Naive B cell (primary cell): ENCODE measurements around the gene PRKD1. TPM values are rescaled to one million over a fixed set of nuclear protein-coding genes. Genes with fewer than 3 reads are reported as not detected.

Experiments
- ATAC-seq, 2 donors: fragments of 150-1000 bp; cut with Tn5 transposase; 2 replicates each; pipeline ENCODE4 v1.10.0; 2021; ENCODE audit warnings: low read depth in 2 of 2, mild to moderate bottlenecking in 2 of 2, moderate library complexity in 2 of 2
- DNase-seq: peaks from one replicate; pipeline ENCODE4 v3.0.0; 2022
- H3K27ac Mint-ChIP-seq, 6 donors: one replicate each; pipeline ENCODE4 v1.8.0; 2020 to 2022; ENCODE audit warnings: mild to moderate bottlenecking in 6 of 6, mixed read lengths in 6 of 6, moderate library complexity in 5 of 6, inconsistent platforms in 2 of 6
- H3K27me3 Mint-ChIP-seq, 3 donors: one replicate each; pipeline ENCODE4 v1.8.0; 2021 to 2022; ENCODE audit warnings: mixed read lengths in 3 of 3, mild to moderate bottlenecking in 1 of 3
- H3K36me3 Mint-ChIP-seq, 2 donors: one replicate each; pipeline ENCODE4 v1.8.0; 2020 to 2022; ENCODE audit warnings: mixed read lengths in 2 of 2, inconsistent platforms in 1 of 2, mild to moderate bottlenecking in 1 of 2
- H3K4me1 Mint-ChIP-seq, 3 donors: one replicate each; pipeline ENCODE4 v1.8.0; 2020 to 2022; ENCODE audit warnings: mixed read lengths in 3 of 3, inconsistent platforms in 1 of 3, mild to moderate bottlenecking in 1 of 3, moderate library complexity in 1 of 3
- H3K4me3 Mint-ChIP-seq, 8 donors: one replicate each; pipeline ENCODE4 v1.8.0; 2020 to 2022; ENCODE audit warnings: mild to moderate bottlenecking in 8 of 8, mixed read lengths in 8 of 8, moderate library complexity in 8 of 8, inconsistent platforms in 2 of 8
- H3K9me3 Mint-ChIP-seq, 7 donors: one replicate each; pipeline ENCODE4 v1.8.0; 2020 to 2022; ENCODE audit warnings: mixed read lengths in 7 of 7, mild to moderate bottlenecking in 5 of 7, inconsistent platforms in 2 of 7, moderate library complexity in 1 of 7
- polyA plus RNA-seq, 6 donors: library from polyadenylated mRNA; unstranded; fragments of 300-500 nt; fragmentation: Illumina TruSeq; gene quantifications; one replicate each; pipeline ENCODE4 v1.2.3, GENCODE V29; 2021; ENCODE audit warnings: low read depth in 6 of 6

Gene PRKD1
- polyA plus RNA-seq, 6 donors from 2014 or later = 0.29 to 0.95 (median 0.58) TPM; not detected in 2

GRCh38 chr14:29684926-29685325 lies 242.7 kb downstream of the PRKD1 start:
- no peaks in the 10 kb centered on the region for H3K27me3 Mint-ChIP-seq
- peaks cover 0 to 16% (median 7%) of the 10 kb centered on the region in 7 donors for H3K9me3 Mint-ChIP-seq
- ATAC-seq (no peak), DNase-seq (no peak)
- H3K4me3 Mint-ChIP-seq = no peak overlapping the region
- no peak overlapping the region for H3K27ac Mint-ChIP-seq
- H3K4me1 Mint-ChIP-seq = no peaks in the 10 kb centered on the region
- no peaks in the 10 kb centered on the region for H3K36me3 Mint-ChIP-seq

- no peaks in the 10 kb centered on the region for H3K36me3 Mint-ChIP-seq
- H3K4me1 Mint-ChIP-seq = no peaks in the 10 kb centered on the region
Measured at GRCh38 chr14:29682789-29683188, 244.9 kb downstream of the PRKD1 start.

GRCh38 chr14:29681316-29681715 lies 246.3 kb downstream of the PRKD1 start:
- H3K4me3 Mint-ChIP-seq = no peak overlapping the region
- no peak overlapping the region for H3K27ac Mint-ChIP-seq
- DNase-seq (no peak), ATAC-seq (no peak)
- H3K27me3 Mint-ChIP-seq = no peaks in the 10 kb centered on the region
- no peaks in the 10 kb centered on the region for H3K36me3 Mint-ChIP-seq
- H3K4me1 Mint-ChIP-seq = no peaks in the 10 kb centered on the region
- H3K9me3 Mint-ChIP-seq = peaks cover 0 to 9% (median 0%) of the 10 kb centered on the region in 7 donors

More at GRCh38 chr14:29682789-29683188, 244.9 kb downstream of the PRKD1 start:
- no peak overlapping the region for H3K27ac Mint-ChIP-seq
- H3K27me3 Mint-ChIP-seq = no peaks in the 10 kb centered on the region
- no peak for DNase-seq
- ATAC-seq = no peak
- H3K4me3 Mint-ChIP-seq = no peak overlapping the region
- H3K9me3 Mint-ChIP-seq = peaks cover 0 to 9% (median 0%) of the 10 kb centered on the region in 7 donors

GRCh38 chr14:29674566-29675285 lies 252.9 kb downstream of the PRKD1 start:
- ATAC-seq (no peak), DNase-seq (no peak)
- no peaks in the 10 kb centered on the region for H3K4me1 Mint-ChIP-seq
- no peaks in the 10 kb centered on the region for H3K36me3 Mint-ChIP-seq
- H3K27ac Mint-ChIP-seq = no peak overlapping the region
- H3K9me3 Mint-ChIP-seq = peaks cover 0 to 5% (median 0%) of the 10 kb centered on the region in 7 donors
- H3K27me3 Mint-ChIP-seq = no peaks in the 10 kb centered on the region
- H3K4me3 Mint-ChIP-seq = no peak overlapping the region

GRCh38 chr14:29672831-29673230 lies 254.8 kb downstream of the PRKD1 start:
- Mint-ChIP-seq H3K27ac (no peak overlapping the region), H3K27me3 (no peaks in the 10 kb centered on the region), H3K36me3 (no peaks in the 10 kb centered on the region), H3K4me1 (no peaks in the 10 kb centered on the region), H3K4me3 (no peak overlapping the region), H3K9me3 (peaks cover 0 to 5% (median 0%) of the 10 kb centered on the region in 7 donors)
- ATAC-seq (no peak), DNase-seq (no peak)

- Mint-ChIP-seq H3K36me3 (no peaks in the 10 kb centered on the region), H3K9me3 (peaks cover 0 to 5% (median 0%) of the 10 kb centered on the region in 7 donors), H3K4me3 (no peak overlapping the region), H3K27me3 (no peaks in the 10 kb centered on the region), H3K27ac (no peak overlapping the region), H3K4me1 (no peaks in the 10 kb centered on the region)
- DNase-seq (no peak), ATAC-seq (no peak)
Measured at GRCh38 chr14:29671034-29671433, 256.6 kb downstream of the PRKD1 start.

- H3K4me1 Mint-ChIP-seq = no peaks in the 10 kb centered on the region
Measured at GRCh38 chr14:29668201-29668600, 259.4 kb downstream of the PRKD1 start.

GRCh38 chr14:29664515-29664914 lies 263.1 kb downstream of the PRKD1 start:
- no peak overlapping the region for H3K4me3 Mint-ChIP-seq
- H3K27me3 Mint-ChIP-seq = no peaks in the 10 kb centered on the region
- no peak overlapping the region for H3K27ac Mint-ChIP-seq
- H3K36me3 Mint-ChIP-seq = no peaks in the 10 kb centered on the region
- no peaks in the 10 kb centered on the region for H3K4me1 Mint-ChIP-seq
- peaks cover 0 to 9% (median 0%) of the 10 kb centered on the region in 7 donors for H3K9me3 Mint-ChIP-seq
- DNase-seq (no peak), ATAC-seq (no peak)

More at GRCh38 chr14:29668201-29668600, 259.4 kb downstream of the PRKD1 start:
- Mint-ChIP-seq H3K27me3 (no peaks in the 10 kb centered on the region), H3K4me3 (no peak overlapping the region), H3K36me3 (no peaks in the 10 kb centered on the region), H3K9me3 (peaks cover 0 to 9% (median under 1%) of the 10 kb centered on the region in 7 donors), H3K27ac (no peak overlapping the region)
- ATAC-seq (no peak), DNase-seq (no peak)

GRCh38 chr14:29663281-29663801 lies 264.3 kb downstream of the PRKD1 start:
- Mint-ChIP-seq H3K27ac (no peak overlapping the region), H3K4me1 (no peaks in the 10 kb centered on the region), H3K36me3 (no peaks in the 10 kb centered on the region), H3K4me3 (no peak overlapping the region), H3K27me3 (no peaks in the 10 kb centered on the region), H3K9me3 (peaks cover 0 to 9% (median 0%) of the 10 kb centered on the region in 7 donors)
- no peak for ATAC-seq
- DNase-seq = no peak

GRCh38 chr14:29654901-29655550 lies 272.6 kb downstream of the PRKD1 start:
- ATAC-seq (no peak), DNase-seq (no peak)
- H3K4me3 Mint-ChIP-seq = no peak overlapping the region
- no peaks in the 10 kb centered on the region for H3K4me1 Mint-ChIP-seq
- no peak overlapping the region for H3K27ac Mint-ChIP-seq
- peaks cover under 1 to 9% (median 3%) of the 10 kb centered on the region in 7 donors for H3K9me3 Mint-ChIP-seq
- no peaks in the 10 kb centered on the region for H3K27me3 Mint-ChIP-seq
- H3K36me3 Mint-ChIP-seq = no peaks in the 10 kb centered on the region

- Mint-ChIP-seq H3K27me3 (no peaks in the 10 kb centered on the region), H3K27ac (no peak overlapping the region), H3K36me3 (no peaks in the 10 kb centered on the region), H3K4me1 (no peaks in the 10 kb centered on the region), H3K9me3 (peaks cover 7 to 23% (median 9%) of the 10 kb centered on the region in 7 donors), H3K4me3 (no peak overlapping the region)
- no peak for ATAC-seq
- no peak for DNase-seq
Measured at GRCh38 chr14:29653303-29653702, 274.3 kb downstream of the PRKD1 start.

GRCh38 chr14:29652571-29652970 lies 275.1 kb downstream of the PRKD1 start:
- Mint-ChIP-seq H3K27ac (no peak overlapping the region), H3K36me3 (peaks cover 1 to 3% of the 10 kb centered on the region in 2 donors), H3K4me3 (no peak overlapping the region), H3K9me3 (peaks cover 8 to 31% (median 14%) of the 10 kb centered on the region in 7 donors), H3K27me3 (no peaks in the 10 kb centered on the region), H3K4me1 (no peaks in the 10 kb centered on the region)
- ATAC-seq (no peak), DNase-seq (no peak)

- no peaks in the 10 kb centered on the region for H3K4me1 Mint-ChIP-seq
- no peaks in the 10 kb centered on the region for H3K27me3 Mint-ChIP-seq
- peaks cover 4 to 7% of the 10 kb centered on the region in 2 donors for H3K36me3 Mint-ChIP-seq
- ATAC-seq (no peak), DNase-seq (no peak)
- H3K9me3 Mint-ChIP-seq = peaks cover 11 to 47% (median 23%) of the 10 kb centered on the region in 7 donors
- H3K27ac Mint-ChIP-seq = no peak overlapping the region
- H3K4me3 Mint-ChIP-seq = no peak overlapping the region
Measured at GRCh38 chr14:29650554-29651269, 276.9 kb downstream of the PRKD1 start.
